HepG2 (cell line): ENCODE data around the gene CCDC91. TPM values are rescaled to one million over a fixed set of nuclear protein-coding genes. Genes with fewer than 3 reads are reported as not detected.

Source experiments
- ATAC-seq: fragments of 200-7000 bp; cut with Tn5 transposase; 3 replicates; pipeline ENCODE4 v1.9.1; 2020; ENCODE audit warnings: mild to moderate bottlenecking, moderate library complexity
- BruUV-seq: library from RNA; stranded (reverse); fragments of 400-500 nt; replicated peaks from 2 replicates; lab custom pipeline; 2021; lab: Mats Ljungman, UMichigan
- CTCF ChIA-PET: fragments of 300-600 bp; formaldehyde crosslinking; extraction: SDS; loops from one replicate; lab custom pipeline; 2021; ENCODE audit warnings: low total read pairs, inconsistent platforms, low intra/inter-chr PET ratio; lab: Yijun Ruan, JAX
- POLR2A ChIA-PET: fragments of 350-600 bp; sonication (Branson Sonifier 250); formaldehyde crosslinking; loops from one replicate; lab custom pipeline; 2020; ENCODE audit warnings: antibody characterized with exemption, inconsistent platforms; lab: Yijun Ruan, JAX
- DNase-seq: peaks from one replicate; pipeline ENCODE4 v3.0.0-alpha.2; 2015; ENCODE audit warnings: low spot score
- FAIRE-seq: peaks from 3 replicates; lab custom pipeline; 2011; peaks lifted over from hg19 to GRCh38; lab: Jason Lieb, UNC
- H2AFZ ChIP-seq: one replicate; pipeline ENCODE4 v1.6.1; 2011; ENCODE audit warnings: low read length, inconsistent platforms
- H3K27ac ChIP-seq: fragments of 300-600 bp; 3 replicates; pipeline ENCODE4 v1.8.0; 2011; ENCODE audit warnings: mixed run types, mild to moderate bottlenecking, mixed read lengths, low read length, inconsistent platforms; ENCODE audit not compliant: insufficient read depth; ENCODE audit errors: extremely low read length
- H3K27me3 ChIP-seq, 2 experiments: fragments of 200-600 bp in 1 of 2; 2 replicates in 1 of 2; 3 replicates in 1 of 2; pipeline versions ENCODE4 v1.6.0 to v1.8.0; 2011; ENCODE audit warnings: low read length in 2 of 2, mild to moderate bottlenecking in 2 of 2, moderate library complexity in 2 of 2, inconsistent platforms in 1 of 2; ENCODE audit not compliant: insufficient read depth in 2 of 2, control insufficient read depth in 1 of 2
- H3K36me3 ChIP-seq, 2 experiments: fragments of 200-600 bp in 1 of 2; replicated peaks in 1 of 2; 2 replicates in 1 of 2; 3 replicates in 1 of 2; pipeline versions ENCODE4 v1.5.1 to v1.8.0; 2011; ENCODE audit warnings: low read length in 2 of 2, inconsistent platforms in 1 of 2; ENCODE audit not compliant: insufficient read depth in 2 of 2, control insufficient read depth in 1 of 2
- H3K4me1 ChIP-seq: 2 replicates; pipeline ENCODE4 v1.5.1; 2012; ENCODE audit warnings: low read length, inconsistent platforms; ENCODE audit not compliant: insufficient read depth
- H3K4me2 ChIP-seq: 2 replicates; pipeline ENCODE4 v1.6.0; 2011; ENCODE audit warnings: low read depth, low read length, inconsistent platforms
- H3K4me3 ChIP-seq, 3 experiments: fragments of 200-600 bp in 1 of 3; sonication (generic), shearing (Covaris generic) in 1 of 3; replicated peaks in 1 of 3; 2 replicates each; pipeline ENCODE4 v1.5.1; 2011 to 2016; ENCODE audit warnings: low read length in 3 of 3, inconsistent platforms in 2 of 3, low read depth in 2 of 3, mild to moderate bottlenecking in 2 of 3, control low read depth in 1 of 3, mixed read lengths in 1 of 3; ENCODE audit not compliant: insufficient read depth in 1 of 3
- H3K79me2 ChIP-seq: one replicate; pipeline ENCODE4 v1.6.1; 2011; ENCODE audit warnings: low read length, inconsistent platforms; ENCODE audit not compliant: insufficient read depth
- H3K9ac ChIP-seq: 2 replicates; pipeline ENCODE4 v1.6.0; 2011; ENCODE audit warnings: mild to moderate bottlenecking, low read depth, low read length, inconsistent platforms; ENCODE audit not compliant: insufficient read depth
- H3K9me3 ChIP-seq: 2 replicates; pipeline ENCODE4 v1.5.1; 2012; ENCODE audit warnings: mild to moderate bottlenecking, low read length
- H4K20me1 ChIP-seq: 2 replicates; pipeline ENCODE4 v1.6.0; 2011; ENCODE audit warnings: inconsistent platforms, mild to moderate bottlenecking, low read length, moderate library complexity; ENCODE audit not compliant: insufficient read depth
- SMAD1 ChIP-seq: sonication (generic); formaldehyde crosslinking; IDR thresholded peaks from 2 replicates; pipeline ENCODE4 v1.4.0; 2020; ENCODE audit warnings: missing genetic modification reagents, low read depth, mild to moderate bottlenecking, borderline replicate concordance
- ZNF253 ChIP-seq: sonication (generic); formaldehyde crosslinking; IDR thresholded peaks from 2 replicates; pipeline ENCODE4 v1.8.0; 2022; ENCODE audit warnings: mild to moderate bottlenecking, missing genetic modification reagents, borderline replicate concordance
- WGBS: methylation state at CpG from one replicate; pipeline ENCODE4 v1.1.6; 2017; ENCODE audit warnings: low lambda C conversion rate; 5-methylcytosine and 5-hydroxymethylcytosine counted together
- in situ Hi-C: cut with HindIII; loops from 2 replicates; pipeline ENCODE4 v1.10.0; 2017; ENCODE audit warnings: low pct_unique_long_range_greater_than_20kb; ENCODE audit not compliant: extremely low pct_ligation_motif_present
- intact Hi-C: fragments of 100-400 bp; cut with micrococcal nuclease; formaldehyde crosslinking; loops from one replicate; pipeline ENCODE4 v1.10.0; 2022; ENCODE audit not compliant: unreplicated experiment
- polyA plus RNA-seq, 8 experiments: library from polyadenylated mRNA; depleted of rRNA in 3 of 8; stranded (reverse) in 7 of 8; unstranded in 1 of 8; fragments of >200 nt; fragmentation: Illumina TruSeq in 4 of 8; extraction: Trizol in 4 of 8; gene quantifications; 2 replicates each; pipeline versions ENCODE4 v1.2.1 to v1.2.3, GENCODE V29; 2011 to 2016; ENCODE audit warnings: low read depth in 4 of 8, missing spikeins in 1 of 8, mixed read lengths in 1 of 8; ENCODE audit not compliant: insufficient read depth in 1 of 8
- total RNA-seq, 5 experiments: library from RNA; depleted of rRNA; stranded (reverse); fragments of >200 nt; fragmentation: Illumina TruSeq; extraction: Trizol; gene quantifications; 2 replicates each; pipeline ENCODE4 v1.2.3, GENCODE V29; 2016; ENCODE audit warnings: low read depth in 1 of 5
- TF ChIP-seq, protein P1 (sequence below): sonication (generic); formaldehyde crosslinking; IDR thresholded peaks from 2 replicates; pipeline ENCODE4 v1.4.0; 2020; ENCODE audit warnings: missing genetic modification reagents; ENCODE audit errors: not compliant biosample characterization
- TF ChIP-seq, protein P2 (sequence below): sonication (generic); formaldehyde crosslinking; IDR thresholded peaks from 2 replicates; pipeline ENCODE4 v1.9.0; 2022; ENCODE audit warnings: low read depth, missing genetic modification reagents

CCDC91 gene
- total and polyA plus RNA-seq, 2 of the 13 experiments (the other 11 are each of a cell fraction or from before 2014, with no cell fraction given), result 9.8 to 15.8 TPM

DNA sequence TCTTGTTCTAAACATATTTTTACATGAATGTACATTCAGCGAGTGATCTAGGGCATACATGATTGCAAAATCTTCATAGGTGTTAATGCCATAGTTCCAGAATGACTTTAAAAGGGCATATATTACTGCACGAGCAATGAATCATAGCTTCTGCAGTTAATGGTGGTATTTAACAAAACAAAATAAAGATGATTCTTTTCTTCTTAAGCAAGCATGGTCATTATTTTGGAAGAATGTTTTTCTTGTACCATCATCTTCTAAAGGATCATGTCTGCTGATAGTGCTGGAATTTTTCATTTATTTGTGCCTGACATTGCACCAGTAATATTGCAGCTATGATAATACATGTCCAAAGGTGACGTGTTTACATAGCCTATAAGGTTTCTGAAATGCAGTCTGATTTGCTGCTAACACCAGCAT, 388.6 kb downstream of the CCDC91 start:
- H3K79me2 ChIP-seq, result no peaks in the 10 kb centered on the region
- POLR2A ChIA-PET, result no interaction called here
- H3K9ac ChIP-seq, result no peak overlapping the region
- no peak overlapping the region for H3K4me2 ChIP-seq
- 24% methylated on average over 3 of the region's 3 CpGs for WGBS
- H3K4me3 ChIP-seq, result no peak overlapping the region
- H4K20me1 ChIP-seq, result no peaks in the 10 kb centered on the region
- peaks cover 6% of the 10 kb centered on the region; the same call in 1 of the 2 replicates for H3K4me1 ChIP-seq
- no peaks in the 10 kb centered on the region for H3K36me3 ChIP-seq
- H2AFZ ChIP-seq, result no peak overlapping the region
- H3K27ac ChIP-seq, result no peak overlapping the region
- DNase-seq, result no peak
- no peaks in the 10 kb centered on the region for H3K9me3 ChIP-seq
- ATAC-seq, result no peak
- intact Hi-C loops, result no loop called here
- FAIRE-seq, result no peak
- TF ChIP-seq SMAD1 (no peak), ZNF253 (CRISPR knock-in tag) (no peak)
- TF ChIP-seq, protein P1, sequence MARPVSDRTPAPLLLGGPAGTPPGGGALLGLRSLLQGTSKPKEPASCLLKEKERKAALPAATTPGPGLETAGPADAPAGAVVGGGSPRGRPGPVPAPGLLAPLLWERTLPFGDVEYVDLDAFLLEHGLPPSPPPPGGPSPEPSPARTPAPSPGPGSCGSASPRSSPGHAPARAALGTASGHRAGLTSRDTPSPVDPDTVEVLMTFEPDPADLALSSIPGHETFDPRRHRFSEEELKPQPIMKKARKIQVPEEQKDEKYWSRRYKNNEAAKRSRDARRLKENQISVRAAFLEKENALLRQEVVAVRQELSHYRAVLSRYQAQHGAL (CRISPR knock-in tag), result no peak
- TF ChIP-seq, protein P2, sequence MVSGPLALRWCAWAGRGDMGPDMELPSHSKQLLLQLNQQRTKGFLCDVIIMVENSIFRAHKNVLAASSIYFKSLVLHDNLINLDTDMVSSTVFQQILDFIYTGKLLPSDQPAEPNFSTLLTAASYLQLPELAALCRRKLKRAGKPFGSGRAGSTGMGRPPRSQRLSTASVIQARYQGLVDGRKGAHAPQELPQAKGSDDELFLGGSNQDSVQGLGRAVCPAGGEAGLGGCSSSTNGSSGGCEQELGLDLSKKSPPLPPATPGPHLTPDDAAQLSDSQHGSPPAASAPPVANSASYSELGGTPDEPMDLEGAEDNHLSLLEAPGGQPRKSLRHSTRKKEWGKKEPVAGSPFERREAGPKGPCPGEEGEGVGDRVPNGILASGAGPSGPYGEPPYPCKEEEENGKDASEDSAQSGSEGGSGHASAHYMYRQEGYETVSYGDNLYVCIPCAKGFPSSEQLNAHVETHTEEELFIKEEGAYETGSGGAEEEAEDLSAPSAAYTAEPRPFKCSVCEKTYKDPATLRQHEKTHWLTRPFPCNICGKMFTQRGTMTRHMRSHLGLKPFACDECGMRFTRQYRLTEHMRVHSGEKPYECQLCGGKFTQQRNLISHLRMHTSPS, result no peak
- CTCF ChIA-PET, result no interaction called here
- in situ Hi-C loops, result no loop called here
- no TSS peak for BruUV-seq
- no peaks in the 10 kb centered on the region; a peak in 1 of 5 replicates for H3K27me3 ChIP-seq
